ENCODE data around the gene ECHDC3.

DNA sequence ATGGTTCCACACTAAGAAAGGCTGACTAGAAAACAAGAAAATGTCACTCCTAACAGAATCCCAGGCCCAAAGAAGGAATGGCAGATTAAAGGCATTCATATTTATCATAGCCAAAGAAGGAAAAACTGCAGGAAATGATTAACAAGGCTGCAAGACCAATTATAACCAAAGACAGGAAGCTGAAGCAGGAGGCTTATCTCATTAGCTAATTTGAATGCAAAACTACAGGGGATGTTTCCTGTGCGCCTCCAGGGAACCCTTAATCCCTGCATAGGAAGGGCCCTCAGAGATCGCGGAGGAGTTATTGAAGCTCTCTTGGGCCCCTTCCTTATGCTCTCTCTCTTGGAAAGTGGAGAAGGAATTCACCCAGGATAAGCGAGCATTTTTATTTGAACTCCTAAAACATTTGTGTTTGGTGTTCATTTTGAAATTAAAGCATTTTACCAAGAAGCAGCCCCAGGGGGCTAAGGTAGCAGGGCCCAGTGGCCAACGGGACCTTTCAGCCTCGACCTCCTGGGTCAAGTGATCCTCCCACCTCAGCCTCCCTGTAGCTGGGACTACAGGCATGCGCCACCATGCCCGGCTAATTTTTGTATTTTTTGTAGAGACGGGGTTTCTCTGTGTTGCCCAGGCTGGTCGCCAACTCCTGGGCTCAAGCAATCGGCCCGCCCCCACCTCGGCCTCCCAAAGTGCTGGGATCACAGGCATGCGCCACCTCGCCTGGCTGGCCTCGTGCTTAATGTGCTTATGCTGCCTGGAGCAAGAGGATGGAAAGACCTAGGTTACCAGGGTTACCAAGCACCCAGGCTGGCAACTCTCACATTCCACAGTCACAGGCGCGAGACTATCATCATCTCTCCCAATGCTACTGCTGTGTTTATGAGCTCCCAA lies 56.9 kb downstream of the ECHDC3 start:
- TF ChIP-seq EZH2 (IDR thresholded peaks at IDR 0.05; ENCODE audit: borderline replicate concordance, low read length) (no peak), CTCF (IDR thresholded peaks at IDR 0.05; ENCODE audit: low read length) (no peak)

Data from OCI-LY1 (cell line).